ENCODE data around the gene GTF2F2.

DNA sequence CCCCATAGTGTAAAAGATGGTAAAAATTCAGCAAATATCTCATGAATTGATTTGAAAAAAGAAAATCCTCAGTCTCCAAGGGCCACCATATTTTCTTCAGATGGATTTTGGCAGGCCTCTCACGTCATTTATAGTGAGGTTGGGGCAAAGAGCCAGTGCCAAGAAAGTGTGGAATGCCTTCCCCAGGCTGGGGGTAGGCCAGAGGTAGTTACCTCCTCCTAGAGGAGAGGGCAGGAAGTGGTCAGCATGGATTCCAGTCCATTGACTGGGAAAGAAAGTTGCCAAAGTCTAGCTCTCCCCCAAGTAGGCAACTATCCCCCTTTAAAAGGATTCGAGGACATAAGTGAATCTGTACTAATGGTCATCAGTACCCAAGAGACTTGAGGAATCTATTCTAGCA is 148.9 kb downstream of the GTF2F2 start:
- no peak for TF ChIP-seq CTCF (IDR thresholded peaks at IDR 0.05; ENCODE audit: low read length)
- TF ChIP-seq EZH2 (IDR thresholded peaks at IDR 0.05; ENCODE audit: borderline replicate concordance, low read length), result no peak

Measured in OCI-LY1 (cell line).